Heart left ventricle (tissue), 16 donors: Measurements from ENCODE around the gene SSNA1. TPM values are rescaled to one million over a fixed set of nuclear protein-coding genes. Genes with fewer than 3 reads are reported as not detected.

Source experiments
- ATAC-seq, 4 donors: fragments of 200-7000 bp; cut with Tn5 transposase; one replicate each; pipeline ENCODE4 v1.9.1; 2020 to 2022; ENCODE audit warnings: moderate library complexity in 4 of 4, mild to moderate bottlenecking in 3 of 4, moderate number of reproducible peaks in 1 of 4
- DNase-seq, 5 donors: peaks; one replicate each; pipeline ENCODE4 v3.0.0-alpha.2; 2020
- H3K27ac ChIP-seq, 12 donors: fragments of 200-600 bp; sonication (generic) in 4 of 12; one replicate each; pipeline versions ENCODE4 v1.5.0 to v1.8.0; 2016 to 2022; ENCODE audit warnings: mild to moderate bottlenecking in 2 of 12
- H3K27me3 ChIP-seq, 9 donors: fragments of 200-600 bp; sonication (generic) in 2 of 9; one replicate each; pipeline versions ENCODE4 v1.5.1 to v1.8.0; 2016 to 2022; ENCODE audit warnings: mild to moderate bottlenecking in 3 of 9
- H3K36me3 ChIP-seq, 9 donors: fragments of 200-600 bp; sonication (generic) in 2 of 9; one replicate each; pipeline versions ENCODE4 v1.5.0 to v1.8.0; 2018 to 2022; ENCODE audit warnings: mild to moderate bottlenecking in 2 of 9
- H3K4me1 ChIP-seq, 12 donors: fragments of 200-600 bp; sonication (generic) in 4 of 12; one replicate each; pipeline versions ENCODE4 v1.5.0 to v1.8.0; 2016 to 2022; ENCODE audit warnings: mild to moderate bottlenecking in 3 of 12
- H3K4me3 ChIP-seq, 12 donors: fragments of 200-600 bp; sonication (generic) in 4 of 12; one replicate each; pipeline versions ENCODE4 v1.5.0 to v1.8.0; 2017 to 2022; ENCODE audit warnings: mild to moderate bottlenecking in 9 of 12, moderate library complexity in 4 of 12
- H3K9me3 ChIP-seq, 12 donors: fragments of 200-600 bp; sonication (generic) in 4 of 12; one replicate each; pipeline versions ENCODE4 v1.5.0 to v1.8.0; 2016 to 2022; ENCODE audit warnings: mild to moderate bottlenecking in 1 of 12
- POLR2A ChIP-seq, 2 donors: fragments of 450-650 bp; IDR thresholded peaks; one replicate each; pipeline ENCODE4 v1.6.1; 2017; ENCODE audit warnings: antibody characterized with exemption in 2 of 2, mild to moderate bottlenecking in 2 of 2, moderate library complexity in 2 of 2
- WGBS, 4 donors: extraction: QIAGEN DNeasy Blood & Tissue Kit in 2 of 4; methylation state at CpG; one replicate each; pipeline versions ENCODE4 v1.1.5 to v1.1.7; 2013 to 2018; 5-methylcytosine and 5-hydroxymethylcytosine counted together
- intact Hi-C, 10 donors: fragments of 100-400 bp; cut with DNase I; formaldehyde crosslinking; loops; one replicate each; pipeline versions ENCODE4 v1.11.1 to v1.14.2; 2022
- polyA plus RNA-seq, 2 donors: library from polyadenylated mRNA; stranded (reverse); fragments of 200-250 nt; gene quantifications; one replicate each; pipeline ENCODE4 v1.2.3, GENCODE V29; 2013
- total RNA-seq, 9 donors: library from RNA; depleted of rRNA in 2 of 9; stranded (reverse); fragments of >200 nt in 2 of 9; fragmentation: NEBNext Ultra II Directional in 3 of 9; extraction: Animal tissue kit (Norgen Biotek cat#: 25700) in 3 of 9; gene quantifications; one replicate each; pipeline versions ENCODE4 v1.1.0 to v1.2.4, GENCODE V29; 2016 to 2023
- TF ChIP-seq, protein P1 (sequence below), 12 donors: fragments of 200-600 bp; sonication (generic) in 4 of 12; IDR thresholded peaks; one replicate each; pipeline versions ENCODE4 v1.5.0 to v1.8.0; 2018 to 2022; ENCODE audit warnings: antibody characterized with exemption in 12 of 12, mild to moderate bottlenecking in 5 of 12
- donor health status: ischemic (EF 13 %, LVEDD 7.1; RV severe dilation, severe dysfunction).
- donor health status: healthy with polysubstance abuse.
- donor health status: DM: no; HTN: yes; CAD: no.
- donor health status: DM: no; HTN: no; CAD: no.
- donor health status: ischemic (EF 25% LVEDD 6.9; RV normal size, moderate dysfunction).
- donor health status: ischemic (EF 25% LVEDD 5.7; RV mildly dilated, moderate dysfunction).
- donor health status: healthy.
- donor health status: DM: yes; HTN: yes; CAD: no.
- donor health status: ischemic (EF 35%, LVEDD 5.7; RV mildly dilated, moderate dysfunction).
- donor health status: nonischemic (EF 11% LVEDD 7.7; RV severe dilation, severe dysfunction).
- donor health status: DM: yes; HTN: yes; CAD: no.
- donor health status: PGD.
- donor health status: ischemic (EF 29% LVEDD 5.4; RV normal size, mild dysfunction).
- donor health status: nonischemic (EF 23%, LVEDD 6.1; RV moderate dilation, normal function).

SSNA1 gene
- total and polyA plus RNA-seq, 11 donors = 46.0 to 161 (median 67.7) TPM

DNA sequence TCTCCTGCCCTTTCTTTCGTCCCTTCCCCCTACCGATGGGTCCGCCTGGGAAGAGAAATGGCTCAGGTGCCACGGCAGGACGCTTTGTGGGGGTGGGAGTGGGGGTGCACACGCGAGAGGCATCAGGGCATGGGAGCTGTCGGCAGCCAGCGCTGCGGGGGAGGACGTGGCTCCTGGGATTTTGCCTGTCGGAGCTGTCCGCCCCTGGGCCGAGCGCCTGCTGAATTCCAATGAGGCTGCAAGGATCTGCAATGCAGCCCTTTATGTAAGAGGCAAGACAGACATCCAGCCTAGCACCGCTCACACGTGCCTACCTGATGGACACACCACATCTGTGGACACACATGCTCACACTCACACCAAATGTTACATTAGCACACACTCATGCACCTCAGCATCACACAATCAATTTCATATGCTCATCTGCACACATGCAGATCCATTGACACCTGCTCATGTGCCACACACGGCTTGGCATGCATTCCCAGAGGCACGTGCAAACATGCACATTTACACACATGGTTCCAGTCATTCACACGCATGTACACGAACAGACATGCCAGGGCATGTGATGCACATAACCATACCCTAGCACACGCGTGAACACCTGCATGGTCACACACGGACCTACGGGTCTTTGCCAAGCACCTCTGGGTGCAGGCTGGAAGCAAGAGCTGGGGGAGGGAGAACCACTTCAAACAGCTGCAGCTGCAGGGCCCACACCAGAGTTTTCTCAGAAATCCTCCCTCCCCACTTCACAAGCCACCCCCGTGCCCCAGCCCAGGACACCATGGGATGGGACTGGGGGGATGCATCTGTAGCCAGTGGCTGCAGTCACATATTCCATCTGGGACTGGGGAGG lies 48.1 kb upstream of the SSNA1 start:
- Histone ChIP-seq H3K27ac (no peak overlapping the region), H3K4me3 (no peak overlapping the region), H3K4me1 (peaks cover 0 to 14% (median 1%) of the 10 kb centered on the region in 12 donors), H3K36me3 (no peaks in the 10 kb centered on the region), H3K9me3 (no peaks in the 10 kb centered on the region), H3K27me3 (peaks cover 24 to 89% (median 76%) of the 10 kb centered on the region in 9 donors)
- DNase-seq (no peak), ATAC-seq (no peak)
- WGBS, 4 donors = 53 to 72% (median 58%) methylated on average over 14 to 26 of the region's 26 CpGs
- no peak for TF ChIP-seq POLR2A (IDR thresholded peaks at IDR 0.05)
- TF ChIP-seq, protein P1, sequence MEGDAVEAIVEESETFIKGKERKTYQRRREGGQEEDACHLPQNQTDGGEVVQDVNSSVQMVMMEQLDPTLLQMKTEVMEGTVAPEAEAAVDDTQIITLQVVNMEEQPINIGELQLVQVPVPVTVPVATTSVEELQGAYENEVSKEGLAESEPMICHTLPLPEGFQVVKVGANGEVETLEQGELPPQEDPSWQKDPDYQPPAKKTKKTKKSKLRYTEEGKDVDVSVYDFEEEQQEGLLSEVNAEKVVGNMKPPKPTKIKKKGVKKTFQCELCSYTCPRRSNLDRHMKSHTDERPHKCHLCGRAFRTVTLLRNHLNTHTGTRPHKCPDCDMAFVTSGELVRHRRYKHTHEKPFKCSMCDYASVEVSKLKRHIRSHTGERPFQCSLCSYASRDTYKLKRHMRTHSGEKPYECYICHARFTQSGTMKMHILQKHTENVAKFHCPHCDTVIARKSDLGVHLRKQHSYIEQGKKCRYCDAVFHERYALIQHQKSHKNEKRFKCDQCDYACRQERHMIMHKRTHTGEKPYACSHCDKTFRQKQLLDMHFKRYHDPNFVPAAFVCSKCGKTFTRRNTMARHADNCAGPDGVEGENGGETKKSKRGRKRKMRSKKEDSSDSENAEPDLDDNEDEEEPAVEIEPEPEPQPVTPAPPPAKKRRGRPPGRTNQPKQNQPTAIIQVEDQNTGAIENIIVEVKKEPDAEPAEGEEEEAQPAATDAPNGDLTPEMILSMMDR (IDR thresholded peaks at IDR 0.05) = no peak
- intact Hi-C loops = loop anchor here in 1 of 10 donors (10.0 kb wide), 1 partner anchor 364 kb away; no protein-coding TSS in a partner anchor

DNA sequence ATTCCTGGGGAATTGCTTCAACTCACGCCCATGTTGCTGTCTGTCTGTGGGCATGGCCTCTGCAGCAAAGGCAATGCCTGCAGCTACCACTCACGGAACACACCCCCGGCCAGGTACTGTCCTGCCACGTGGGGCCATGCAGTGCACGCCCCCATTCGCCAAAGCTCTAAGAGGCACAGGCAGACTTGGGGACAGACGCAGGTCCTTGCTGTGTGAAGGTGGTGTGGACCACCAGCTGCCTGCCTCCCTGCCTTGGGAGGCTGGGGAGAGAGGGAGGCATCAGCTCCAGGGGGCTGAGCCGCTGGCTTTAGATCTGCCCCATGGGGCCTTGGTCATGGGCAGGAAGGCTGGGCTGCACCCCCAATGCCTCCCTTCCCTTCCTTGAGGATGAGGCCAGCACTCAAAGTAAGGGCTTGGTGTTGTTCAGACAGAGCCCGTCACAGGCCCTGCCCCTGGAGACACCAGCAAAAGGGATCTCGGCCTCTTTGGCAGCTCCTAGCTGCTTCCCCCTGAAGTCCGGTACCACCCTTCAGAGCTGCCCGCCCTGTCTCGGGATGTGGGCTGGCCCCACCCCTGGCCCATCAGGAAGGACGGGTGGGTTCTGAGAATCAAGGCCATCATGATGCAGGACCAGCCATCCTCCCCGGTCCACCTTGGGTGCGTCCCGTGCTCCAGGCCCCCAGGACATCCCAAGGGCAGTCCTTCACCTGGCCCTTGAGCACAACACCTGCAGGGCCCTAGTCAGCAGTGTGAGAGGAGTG lies 47.2 kb upstream of the SSNA1 start:
- no peaks in the 10 kb centered on the region for H3K36me3 ChIP-seq
- DNase-seq (peak in 1 of 5 donors; percentile 50), ATAC-seq (no peak)
- intact Hi-C loops = loop anchor here in 1 of 10 donors (10.0 kb wide), 1 partner anchor 364 kb away; no protein-coding TSS in a partner anchor
- no peak for TF ChIP-seq POLR2A (IDR thresholded peaks at IDR 0.05)
- TF ChIP-seq, protein P1 (IDR thresholded peaks at IDR 0.05) = no peak
- no peaks in the 10 kb centered on the region for H3K9me3 ChIP-seq
- H3K4me3 ChIP-seq = no peak overlapping the region
- H3K27ac ChIP-seq = no peak overlapping the region
- 69 to 75% (median 71%) methylated on average over 11 to 17 of the region's 17 CpGs for WGBS, 4 donors
- peaks cover 0 to 14% (median 1%) of the 10 kb centered on the region in 12 donors for H3K4me1 ChIP-seq
- H3K27me3 ChIP-seq = peaks cover 21 to 88% (median 67%) of the 10 kb centered on the region in 9 donors

DNA sequence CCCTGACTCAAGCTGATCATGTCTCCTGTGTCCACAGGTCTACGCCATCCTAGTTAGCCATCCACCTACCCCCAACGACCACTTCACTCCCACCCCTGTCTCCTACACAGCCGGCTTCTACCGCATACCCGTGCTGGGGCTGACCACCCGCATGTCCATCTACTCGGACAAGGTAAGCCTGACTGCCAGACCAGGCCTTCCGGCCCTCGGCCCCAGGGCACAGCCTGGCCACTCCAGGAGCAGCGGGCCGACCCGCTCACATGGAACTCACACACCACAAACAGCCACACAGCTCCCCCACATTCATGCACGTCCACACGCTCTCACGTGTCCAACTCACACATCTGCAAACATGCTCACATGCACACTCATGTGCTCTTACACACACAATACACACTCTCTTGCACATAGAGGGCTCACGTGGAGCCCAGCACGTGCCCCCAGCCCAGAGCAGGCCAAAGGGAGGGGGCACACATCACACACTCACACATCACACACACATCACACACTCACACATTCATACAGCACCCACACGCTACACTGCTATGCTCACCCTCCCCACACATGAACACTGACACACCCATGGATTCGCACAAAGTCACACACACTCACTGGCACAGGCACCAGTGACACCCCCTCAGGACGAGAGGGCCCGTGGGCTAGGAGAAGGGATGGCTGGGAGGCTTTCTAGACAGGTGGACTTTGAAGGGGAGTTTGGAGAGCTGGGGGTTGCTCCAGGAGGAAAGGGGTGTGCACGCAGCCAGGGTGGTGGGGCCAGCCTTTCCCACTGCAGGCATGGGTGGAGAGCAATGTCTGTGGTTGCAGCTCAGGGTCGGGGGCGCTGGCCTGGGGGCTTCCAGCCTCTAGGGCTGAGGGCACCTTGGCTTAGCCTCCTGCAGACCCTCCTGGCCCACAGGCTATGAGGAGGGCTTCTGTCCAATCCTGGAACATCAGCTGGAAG lies 46.2 kb upstream of the SSNA1 start:
- H3K27me3 ChIP-seq = peaks cover 18 to 87% (median 61%) of the 10 kb centered on the region in 9 donors
- H3K9me3 ChIP-seq = no peaks in the 10 kb centered on the region
- intact Hi-C loops = loop anchor here in 1 of 10 donors (10.0 kb wide), 1 partner anchor 363 kb away; no protein-coding TSS in a partner anchor
- TF ChIP-seq POLR2A (IDR thresholded peaks at IDR 0.05) = no peak
- TF ChIP-seq, protein P1 (IDR thresholded peaks at IDR 0.05) = no peak
- no peak overlapping the region for H3K4me3 ChIP-seq
- 71 to 76% (median 74%) methylated on average over 22 to 24 of the region's 24 CpGs for WGBS, 4 donors
- DNase-seq = peak in 1 of 5 donors; percentile 20
- H3K27ac ChIP-seq = no peak overlapping the region
- peaks cover 0 to 14% (median 1%) of the 10 kb centered on the region in 12 donors for H3K4me1 ChIP-seq
- no peaks in the 10 kb centered on the region for H3K36me3 ChIP-seq
- peak in 1 of 4 donors; percentile 10 for ATAC-seq
